SK-N-SH (cell line): ENCODE results near the gene CIITA. TPM values are rescaled to one million over a fixed set of nuclear protein-coding genes. Genes with fewer than 3 reads are reported as not detected.

ENCODE experiments used
- CTCF ChIA-PET: fragments of 300-600, 350-600 bp; formaldehyde crosslinking; extraction: SDS; loops from one replicate; lab custom pipeline; 2021; lab: Yijun Ruan, JAX
- POLR2A ChIA-PET: fragments of 350-600 bp; sonication (Branson Sonifier 250); formaldehyde crosslinking; extraction: SDS; loops from one replicate; lab custom pipeline; 2020; ENCODE audit warnings: antibody characterized with exemption, inconsistent platforms; lab: Yijun Ruan, JAX
- DNase-seq: peaks from one replicate; pipeline ENCODE4 v3.0.0; 2012
- H2AFZ ChIP-seq: fragments of 200-600 bp; sonication (generic); 2 replicates; pipeline ENCODE4 v1.8.1; 2016; ENCODE audit warnings: antibody characterized with exemption, mild to moderate bottlenecking, low read depth
- H3F3A ChIP-seq: fragments of 200-600 bp; sonication (generic); replicated peaks from 2 replicates; pipeline ENCODE3; 2016; ENCODE audit warnings: antibody characterized with exemption, mild to moderate bottlenecking; ENCODE audit not compliant: insufficient read depth
- H3K27ac ChIP-seq, 2 experiments: fragments of 200-500 bp in 1 of 2; fragments of 200-600 bp in 1 of 2; sonication (Bioruptor generic) in 1 of 2; sonication (generic), shearing (Covaris generic) in 1 of 2; 2 replicates each; pipeline versions ENCODE4 v1.5.1 to v1.6.1; 2014 to 2016; ENCODE audit warnings: low read depth in 2 of 2, inconsistent platforms in 1 of 2, low read length in 1 of 2, mild to moderate bottlenecking in 1 of 2, mixed read lengths in 1 of 2
- H3K27me3 ChIP-seq: fragments of 200-600 bp; sonication (generic), shearing (Covaris generic); 2 replicates; pipeline ENCODE4 v1.6.1; 2016; ENCODE audit warnings: mixed run types; ENCODE audit not compliant: insufficient read depth
- H3K36me3 ChIP-seq, 2 experiments: fragments of 200-500 bp in 1 of 2; fragments of 200-600 bp in 1 of 2; sonication (Bioruptor generic) in 1 of 2; sonication (generic) in 1 of 2; replicated peaks in 1 of 2; 2 replicates each; pipeline versions ENCODE3 to v1.5.1; 2014 to 2016; ENCODE audit warnings: low read length in 1 of 2, mild to moderate bottlenecking in 1 of 2; ENCODE audit not compliant: insufficient read depth in 2 of 2, control insufficient read depth in 1 of 2
- H3K4me1 ChIP-seq, 2 experiments: fragments of 200-500 bp in 1 of 2; fragments of 200-600 bp in 1 of 2; sonication (Bioruptor generic) in 1 of 2; sonication (generic), shearing (Covaris generic) in 1 of 2; 2 replicates each; pipeline versions ENCODE4 v1.5.1 to v1.6.1; 2014 to 2016; ENCODE audit warnings: low read depth in 1 of 2, low read length in 1 of 2, mixed run types in 1 of 2; ENCODE audit not compliant: insufficient read depth in 2 of 2, control insufficient read depth in 1 of 2
- H3K4me2 ChIP-seq: fragments of 200-600 bp; sonication (generic), shearing (Covaris generic); 2 replicates; pipeline ENCODE4 v1.6.1; 2017; ENCODE audit warnings: mixed run types
- H3K4me3 ChIP-seq, 2 experiments: fragments of 200-500 bp in 1 of 2; fragments of 200-600 bp in 1 of 2; sonication (Bioruptor generic) in 1 of 2; sonication (generic), shearing (Covaris generic) in 1 of 2; 2 replicates each; pipeline versions ENCODE4 v1.5.1 to v1.8.1; 2014 to 2016; ENCODE audit warnings: low read depth in 2 of 2, inconsistent platforms in 1 of 2, low read length in 1 of 2, mild to moderate bottlenecking in 1 of 2, mixed read lengths in 1 of 2, moderate library complexity in 1 of 2
- H3K79me2 ChIP-seq: fragments of 200-600 bp; sonication (generic); 2 replicates; pipeline ENCODE4 v1.8.1; 2017; ENCODE audit warnings: mild to moderate bottlenecking; ENCODE audit not compliant: insufficient read depth
- H3K9ac ChIP-seq: fragments of 200-600 bp; sonication (generic); 2 replicates; pipeline ENCODE4 v1.6.1; 2017; ENCODE audit warnings: mixed run types
- H3K9me2 ChIP-seq: fragments of 200-600 bp; sonication (generic); 2 replicates; pipeline ENCODE4 v1.6.1; 2017; ENCODE audit warnings: mixed run types
- H3K9me3 ChIP-seq: fragments of 200-600 bp; sonication (generic); 2 replicates; pipeline ENCODE4 v1.6.1; 2017; ENCODE audit warnings: mixed run types, mild to moderate bottlenecking, moderate library complexity
- H4K20me1 ChIP-seq: fragments of 200-600 bp; sonication (generic); 2 replicates; pipeline ENCODE4 v1.6.1; 2017; ENCODE audit warnings: mild to moderate bottlenecking, mixed run types; ENCODE audit not compliant: insufficient read depth
- FOXM1 ChIP-seq: IDR thresholded peaks from 2 replicates; pipeline ENCODE4 v1.4.0; 2012; ENCODE audit warnings: low read depth, mild to moderate bottlenecking
- GABPA ChIP-seq: IDR thresholded peaks from 2 replicates; pipeline ENCODE4 v1.4.0; 2012; ENCODE audit warnings: low read depth, mild to moderate bottlenecking
- JUND ChIP-seq: IDR thresholded peaks from 2 replicates; pipeline ENCODE4 v1.4.0; 2012
- MEF2A ChIP-seq: IDR thresholded peaks from 2 replicates; pipeline ENCODE4 v1.4.0; 2012; ENCODE audit warnings: low read depth, borderline replicate concordance
- MXI1 ChIP-seq: IDR thresholded peaks from 2 replicates; pipeline ENCODE4 v1.6.1; 2012; ENCODE audit warnings: mild to moderate bottlenecking, low read depth, low read length, improper control_type of control experiment
- NFIC ChIP-seq: IDR thresholded peaks from 2 replicates; pipeline ENCODE4 v1.4.0; 2012; ENCODE audit warnings: borderline replicate concordance
- POLR2AphosphoS5 ChIP-seq: IDR thresholded peaks from 2 replicates; pipeline ENCODE4 v1.6.1; 2012; ENCODE audit warnings: low read depth, low read length
- RAD21 ChIP-seq: IDR thresholded peaks from 2 replicates; pipeline ENCODE4 v1.6.1; 2012; ENCODE audit warnings: mild to moderate bottlenecking, low read length
- SIN3A ChIP-seq: IDR thresholded peaks from 2 replicates; pipeline ENCODE4 v1.6.1; 2012; ENCODE audit warnings: low read depth, mild to moderate bottlenecking, low read length, moderate library complexity, borderline replicate concordance
- SMC3 ChIP-seq: IDR thresholded peaks from 2 replicates; pipeline ENCODE4 v1.6.1; 2012; ENCODE audit warnings: low read depth, low read length, improper control_type of control experiment
- TAF1 ChIP-seq: IDR thresholded peaks from 2 replicates; pipeline ENCODE4 v1.6.1; 2012; ENCODE audit warnings: low read depth, mild to moderate bottlenecking, low read length, moderate library complexity, borderline replicate concordance
- YY1 ChIP-seq: IDR thresholded peaks from 2 replicates; pipeline ENCODE4 v1.4.0; 2012; ENCODE audit warnings: low read depth, mild to moderate bottlenecking
- ZBTB33 ChIP-seq: IDR thresholded peaks from 2 replicates; pipeline ENCODE4 v1.4.0; 2012; ENCODE audit warnings: low read depth, borderline replicate concordance
- WGBS: methylation state at CpG from one replicate; pipeline ENCODE4 v1.1.6; 2017; ENCODE audit warnings: low lambda C conversion rate; 5-methylcytosine and 5-hydroxymethylcytosine counted together
- polyA plus RNA-seq, 3 experiments: library from polyadenylated mRNA; depleted of rRNA; stranded (reverse); fragments of >200 nt; gene quantifications; 2 replicates each; pipeline ENCODE4 v1.2.3, GENCODE V29; 2012
- TF ChIP-seq, protein P1 (sequence below): IDR thresholded peaks from 2 replicates; pipeline ENCODE4 v1.4.0; 2012; ENCODE audit warnings: low read depth, borderline replicate concordance
- TF ChIP-seq, protein P2 (sequence below): IDR thresholded peaks from 2 replicates; pipeline ENCODE4; 2012

CIITA gene
- polyA plus RNA-seq, 1 of the 3 experiments (the other 2 are of a cell fraction): 0.23 TPM

DNA sequence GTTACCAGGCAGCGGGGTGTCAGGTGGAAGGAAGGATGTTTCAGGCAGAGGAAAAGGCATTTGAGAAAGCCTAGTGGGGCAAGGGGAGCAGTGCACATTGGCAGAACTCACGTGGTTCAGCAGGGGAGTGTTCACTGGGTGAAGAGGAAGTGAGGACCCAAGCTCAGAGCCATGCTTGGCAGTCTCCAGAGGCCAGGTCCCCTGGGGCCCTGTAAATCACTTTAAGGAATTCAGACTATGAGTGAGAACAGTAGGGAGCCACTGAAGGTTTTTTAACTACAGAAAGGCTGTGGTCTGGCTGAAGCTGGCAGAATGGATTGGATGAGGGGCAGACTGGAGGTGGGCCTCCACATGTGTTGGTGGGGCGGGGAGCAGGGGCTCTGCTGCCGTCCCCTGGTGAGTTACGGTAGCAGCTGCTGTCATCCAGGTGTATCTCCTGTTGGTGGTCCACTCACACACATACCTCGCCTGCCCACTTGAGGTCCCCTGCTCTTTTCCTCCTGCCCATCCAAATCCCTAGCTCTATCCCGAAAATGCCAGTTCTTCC, 72.5 kb downstream of the CIITA start:
- Histone ChIP-seq H3K9me2 (no peaks in the 10 kb centered on the region), H3K4me1 (peaks cover 19 to 55% of the 10 kb centered on the region in 2 experiments), H3K79me2 (peaks cover 65% of the 10 kb centered on the region), H3K4me2 (no peak overlapping the region), H3K9me3 (no peaks in the 10 kb centered on the region), H3K36me3 (no peaks in the 10 kb centered on the region), H4K20me1 (peaks cover 13% of the 10 kb centered on the region), H2AFZ (no peak overlapping the region), H3K4me3 (no peak overlapping the region), H3K9ac (no peak overlapping the region), H3K27ac (no peak overlapping the region), H3F3A (peaks cover 3% of the 10 kb centered on the region), H3K27me3 (no peaks in the 10 kb centered on the region)
- ChIA-PET POLR2A (interaction anchor here (0.8 kb wide), 1 partner anchor 204 kb away, joined by 4 read pairs; no protein-coding TSS in a partner anchor), CTCF (interaction anchor here (1.0 to 12.0 kb wide), 3 partner anchors 17 to 307 kb away, joined by 3 to 199 read pairs (median 30); partner anchors contain the start of gene SOCS1)
- no peak for DNase-seq
- 85% methylated on average over 4 of the region's 7 CpGs for WGBS
- no peak for TF ChIP-seq ZBTB33
- TF ChIP-seq MEF2A: no peak
- TF ChIP-seq JUND: no peak
- no peak for TF ChIP-seq GABPA
- no peak for TF ChIP-seq NFIC
- no peak for TF ChIP-seq FOXM1
- TF ChIP-seq MXI1: no peak
- TF ChIP-seq, protein P1, sequence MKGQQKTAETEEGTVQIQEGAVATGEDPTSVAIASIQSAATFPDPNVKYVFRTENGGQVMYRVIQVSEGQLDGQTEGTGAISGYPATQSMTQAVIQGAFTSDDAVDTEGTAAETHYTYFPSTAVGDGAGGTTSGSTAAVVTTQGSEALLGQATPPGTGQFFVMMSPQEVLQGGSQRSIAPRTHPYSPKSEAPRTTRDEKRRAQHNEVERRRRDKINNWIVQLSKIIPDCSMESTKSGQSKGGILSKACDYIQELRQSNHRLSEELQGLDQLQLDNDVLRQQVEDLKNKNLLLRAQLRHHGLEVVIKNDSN: no peak
- no peak for TF ChIP-seq SIN3A
- no peak for TF ChIP-seq SMC3
- no peak for TF ChIP-seq RAD21
- TF ChIP-seq, protein P2, sequence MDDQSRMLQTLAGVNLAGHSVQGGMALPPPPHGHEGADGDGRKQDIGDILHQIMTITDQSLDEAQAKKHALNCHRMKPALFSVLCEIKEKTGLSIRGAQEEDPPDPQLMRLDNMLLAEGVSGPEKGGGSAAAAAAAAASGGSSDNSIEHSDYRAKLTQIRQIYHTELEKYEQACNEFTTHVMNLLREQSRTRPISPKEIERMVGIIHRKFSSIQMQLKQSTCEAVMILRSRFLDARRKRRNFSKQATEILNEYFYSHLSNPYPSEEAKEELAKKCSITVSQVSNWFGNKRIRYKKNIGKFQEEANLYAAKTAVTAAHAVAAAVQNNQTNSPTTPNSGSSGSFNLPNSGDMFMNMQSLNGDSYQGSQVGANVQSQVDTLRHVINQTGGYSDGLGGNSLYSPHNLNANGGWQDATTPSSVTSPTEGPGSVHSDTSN: no peak
- TF ChIP-seq POLR2AphosphoS5: no peak
- TF ChIP-seq YY1: no peak
- no peak for TF ChIP-seq TAF1
